A673 (cell line): ENCODE measurements around the gene PPY. TPM values are rescaled to one million over a fixed set of nuclear protein-coding genes. Genes with fewer than 3 reads are reported as not detected.

Experiments
- BruUV-seq: library from RNA; stranded (reverse); fragments of 400-500 nt; replicated peaks from 2 replicates; lab custom pipeline; 2021; lab: Mats Ljungman, UMichigan
- CTCF ChIA-PET: fragments of 300-600 bp; sonication (Branson Sonifier 250); formaldehyde crosslinking; loops from one replicate; lab custom pipeline; 2022; ENCODE audit warnings: antibody characterized with exemption; lab: Charles Lee
- POLR2A ChIA-PET: fragments of 300-600 bp; sonication (Branson Sonifier 250); formaldehyde crosslinking; loops from one replicate; lab custom pipeline; 2022; ENCODE audit warnings: antibody characterized with exemption; ENCODE audit not compliant: low non-redundant PET; lab: Charles Lee
- DNase-seq: peaks from one replicate; pipeline ENCODE4 v3.0.0-alpha.2; 2015; ENCODE audit warnings: low spot score
- H3K27ac ChIP-seq: fragments of 200-600 bp; sonication (generic); 2 replicates; pipeline ENCODE4 v1.5.1; 2016; ENCODE audit warnings: mixed run types, low read depth, mild to moderate bottlenecking, mixed read lengths, antibody characterized with exemption, low read length; ENCODE audit not compliant: poor library complexity, severe bottlenecking
- H3K27me3 ChIP-seq: fragments of 200-600 bp; sonication (generic); replicated peaks from 2 replicates; pipeline ENCODE4 v1.6.1; 2017; ENCODE audit warnings: mixed run types, low read depth, mild to moderate bottlenecking, mixed read lengths, antibody characterized with exemption, low read length; ENCODE audit not compliant: insufficient read depth, poor library complexity
- H3K36me3 ChIP-seq: fragments of 200-600 bp; sonication (generic); 2 replicates; pipeline ENCODE4 v1.6.1; 2016; ENCODE audit warnings: mixed run types, mild to moderate bottlenecking, mixed read lengths, antibody characterized with exemption, low read length; ENCODE audit not compliant: insufficient read depth, poor library complexity, severe bottlenecking
- H3K4me1 ChIP-seq: fragments of 200-600 bp; sonication (generic); 2 replicates; pipeline ENCODE4 v1.6.1; 2017; ENCODE audit warnings: mixed run types, mild to moderate bottlenecking, mixed read lengths, antibody characterized with exemption, low read length; ENCODE audit not compliant: insufficient read depth, poor library complexity, severe bottlenecking
- H3K4me3 ChIP-seq: fragments of 200-600 bp; sonication (generic); 2 replicates; pipeline ENCODE4 v1.5.1; 2016; ENCODE audit warnings: low read depth, mixed run types, mild to moderate bottlenecking, mixed read lengths, low read length; ENCODE audit not compliant: poor library complexity, severe bottlenecking
- H3K9me3 ChIP-seq: fragments of 200-600 bp; sonication (generic); 2 replicates; pipeline ENCODE4 v1.6.1; 2016; ENCODE audit warnings: mixed run types, low read depth, mild to moderate bottlenecking, mixed read lengths, antibody characterized with exemption, low read length; ENCODE audit not compliant: poor library complexity, severe bottlenecking
- EZH2 ChIP-seq: fragments of 200-600 bp; sonication (generic); IDR thresholded peaks from 2 replicates; pipeline ENCODE4 v1.6.1; 2017; ENCODE audit warnings: borderline replicate concordance, low read depth, mild to moderate bottlenecking, mixed read lengths, antibody characterized with exemption, low read length; ENCODE audit not compliant: poor library complexity, severe bottlenecking
- intact Hi-C: fragments of 100-400 bp; cut with micrococcal nuclease; formaldehyde crosslinking; loops from one replicate; pipeline ENCODE4 v1.10.0; 2022; ENCODE audit not compliant: unreplicated experiment
- total RNA-seq: library from RNA; stranded (reverse); gene quantifications from 2 replicates; pipeline ENCODE4 v1.2.3, GENCODE V29; 2021
- TF ChIP-seq, protein P1 (sequence below): fragments of 300-800, 200-600 bp; sonication (generic); conservative IDR thresholded peaks from 2 replicates; pipeline ENCODE4 v1.5.1; 2017; ENCODE audit warnings: low read depth, mild to moderate bottlenecking, antibody characterized with exemption, low read length, moderate library complexity, mixed read lengths

Gene PPY
- total RNA-seq, 1 experiment from 2014 or later = not detected

DNA sequence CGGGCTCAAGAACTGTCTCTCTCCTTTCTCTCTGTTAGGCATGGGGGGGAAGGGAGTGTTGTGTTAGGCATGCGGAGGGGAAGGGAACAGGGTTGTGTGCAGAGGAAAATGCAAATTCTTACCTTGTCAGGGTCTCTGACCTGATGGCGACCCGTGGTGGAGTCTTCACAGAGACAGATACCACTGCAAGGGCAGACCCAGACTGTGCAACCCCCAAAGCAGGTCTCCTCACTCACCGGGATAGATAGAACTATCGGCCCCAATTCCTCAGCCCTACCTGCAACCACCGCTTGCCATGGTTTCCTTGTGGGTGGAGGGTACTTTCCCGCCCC lies 25.3 kb downstream of the PPY start:
- Histone ChIP-seq H3K4me1 (no peaks in the 10 kb centered on the region), H3K27me3 (no peaks in the 10 kb centered on the region), H3K27ac (no peak overlapping the region), H3K36me3 (no peaks in the 10 kb centered on the region), H3K4me3 (no peak overlapping the region), H3K9me3 (no peaks in the 10 kb centered on the region)
- POLR2A ChIA-PET = no interaction called here
- BruUV-seq = no TSS peak
- CTCF ChIA-PET = interaction anchor here (0.6 kb wide), 1 partner anchor 127 kb away, joined by 3 read pairs; no protein-coding TSS in a partner anchor
- DNase-seq = no peak
- intact Hi-C loops = no loop called here
- TF ChIP-seq, protein P1, sequence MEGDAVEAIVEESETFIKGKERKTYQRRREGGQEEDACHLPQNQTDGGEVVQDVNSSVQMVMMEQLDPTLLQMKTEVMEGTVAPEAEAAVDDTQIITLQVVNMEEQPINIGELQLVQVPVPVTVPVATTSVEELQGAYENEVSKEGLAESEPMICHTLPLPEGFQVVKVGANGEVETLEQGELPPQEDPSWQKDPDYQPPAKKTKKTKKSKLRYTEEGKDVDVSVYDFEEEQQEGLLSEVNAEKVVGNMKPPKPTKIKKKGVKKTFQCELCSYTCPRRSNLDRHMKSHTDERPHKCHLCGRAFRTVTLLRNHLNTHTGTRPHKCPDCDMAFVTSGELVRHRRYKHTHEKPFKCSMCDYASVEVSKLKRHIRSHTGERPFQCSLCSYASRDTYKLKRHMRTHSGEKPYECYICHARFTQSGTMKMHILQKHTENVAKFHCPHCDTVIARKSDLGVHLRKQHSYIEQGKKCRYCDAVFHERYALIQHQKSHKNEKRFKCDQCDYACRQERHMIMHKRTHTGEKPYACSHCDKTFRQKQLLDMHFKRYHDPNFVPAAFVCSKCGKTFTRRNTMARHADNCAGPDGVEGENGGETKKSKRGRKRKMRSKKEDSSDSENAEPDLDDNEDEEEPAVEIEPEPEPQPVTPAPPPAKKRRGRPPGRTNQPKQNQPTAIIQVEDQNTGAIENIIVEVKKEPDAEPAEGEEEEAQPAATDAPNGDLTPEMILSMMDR = no peak
- TF ChIP-seq EZH2 = no peak

DNA sequence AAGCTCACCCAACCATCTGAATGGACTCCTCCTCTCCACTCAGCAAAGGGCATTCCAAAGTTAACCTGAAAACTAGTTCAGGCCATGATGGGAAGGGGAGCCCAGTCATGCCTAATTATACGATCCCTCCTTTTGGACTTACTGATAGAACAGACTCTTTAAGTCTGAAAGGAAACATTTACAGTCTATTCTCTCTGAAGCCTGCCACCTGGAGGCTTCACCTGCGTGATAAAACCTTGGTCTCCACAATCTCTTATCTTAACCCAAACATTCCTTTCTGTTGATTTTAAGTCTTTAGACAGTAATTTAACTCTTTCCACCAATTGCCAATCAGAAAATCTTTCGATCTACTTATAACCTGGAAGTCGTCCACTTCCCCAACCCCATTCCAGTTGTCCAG lies 25.9 kb downstream of the PPY start:
- intact Hi-C loops = no loop called here
- no peak overlapping the region for H3K27ac ChIP-seq
- H3K36me3 ChIP-seq = no peaks in the 10 kb centered on the region
- no peak for DNase-seq
- H3K4me3 ChIP-seq = no peak overlapping the region
- ChIA-PET CTCF (no interaction called here), POLR2A (no interaction called here)
- H3K27me3 ChIP-seq = no peaks in the 10 kb centered on the region
- BruUV-seq = no TSS peak
- H3K4me1 ChIP-seq = no peaks in the 10 kb centered on the region
- no peak for TF ChIP-seq EZH2
- TF ChIP-seq, protein P1 = no peak
- no peaks in the 10 kb centered on the region for H3K9me3 ChIP-seq

DNA sequence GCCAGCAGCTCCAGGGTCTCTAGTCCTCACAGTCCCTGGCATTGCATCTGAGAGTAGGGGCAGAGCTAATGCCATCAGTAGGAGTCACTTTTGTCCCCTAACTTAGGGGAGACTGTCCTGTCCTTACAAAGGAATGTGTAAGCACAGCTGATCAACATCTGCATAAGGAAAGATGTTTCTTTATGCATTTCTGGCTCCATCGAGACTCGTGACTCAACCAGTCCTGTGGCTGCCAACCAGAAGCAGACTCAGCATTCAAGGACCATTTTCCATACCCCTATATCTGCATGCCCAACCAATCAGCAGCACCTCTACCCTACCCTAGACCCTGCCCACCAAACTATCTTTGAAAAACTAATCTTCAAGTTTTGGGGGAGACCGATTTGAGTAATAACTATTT lies 26.7 kb downstream of the PPY start:
- Histone ChIP-seq H3K4me1 (no peaks in the 10 kb centered on the region), H3K27me3 (no peaks in the 10 kb centered on the region), H3K4me3 (no peak overlapping the region), H3K9me3 (no peaks in the 10 kb centered on the region), H3K27ac (no peak overlapping the region), H3K36me3 (no peaks in the 10 kb centered on the region)
- BruUV-seq = no TSS peak
- TF ChIP-seq EZH2 = no peak
- TF ChIP-seq, protein P1 = no peak
- intact Hi-C loops = no loop called here
- POLR2A ChIA-PET = no interaction called here
- no peak for DNase-seq
- CTCF ChIA-PET = interaction anchor here (0.6 kb wide), 1 partner anchor 1527 kb away, joined by 3 read pairs; the partner anchor contains the start of gene STAT3
